Nucleus accumbens (tissue), 56 donors: ENCODE data around the gene PDE6H.

Experiments
- DNase-seq, 56 donors: peaks; one replicate each; lab custom pipeline; 2025; lab: John Stamatoyannopoulos, UW

Gene PDE6H

GRCh38 chr12:14950982-14951746, 21.7 kb upstream of the PDE6H start:
- DNase-seq = no peak

- no peak for DNase-seq
Measured at GRCh38 chr12:14951851-14952250, 21.0 kb upstream of the PDE6H start.

GRCh38 chr12:14952299-14952921, 20.4 kb upstream of the PDE6H start:
- no peak for DNase-seq

- no peak for DNase-seq
Measured at GRCh38 chr12:14953752-14954151, 19.1 kb upstream of the PDE6H start.

- DNase-seq = no peak
Measured at GRCh38 chr12:14954269-14954668, 18.6 kb upstream of the PDE6H start.

- DNase-seq = peak in 6 of 56 donors; percentile 5 to 33 (median 19)
Measured at GRCh38 chr12:14956024-14956891, 16.6 kb upstream of the PDE6H start.

- no peak for DNase-seq
Measured at GRCh38 chr12:14956905-14957304, 15.9 kb upstream of the PDE6H start.

GRCh38 chr12:14957551-14958168, 15.2 kb upstream of the PDE6H start:
- DNase-seq = no peak

- DNase-seq = no peak
Measured at GRCh38 chr12:14958361-14959125, 14.3 kb upstream of the PDE6H start.

- no peak for DNase-seq
Measured at GRCh38 chr12:14959126-14959440, 13.8 kb upstream of the PDE6H start.

GRCh38 chr12:14959463-14959862, 13.4 kb upstream of the PDE6H start:
- DNase-seq = no peak

GRCh38 chr12:14959916-14960496, 12.8 kb upstream of the PDE6H start:
- no peak for DNase-seq

GRCh38 chr12:14960548-14961465, 12.0 kb upstream of the PDE6H start:
- peak in 2 of 56 donors; percentile 7 to 9 for DNase-seq

GRCh38 chr12:14961466-14962152, 11.2 kb upstream of the PDE6H start, which contains the start of gene ARHGDIB:
ARHGDIB (minus strand) TSS chr12:14961601; CDS start chr12:14950712, 10,889 bp downstream.
- DNase-seq = no peak

GRCh38 chr12:14962153-14962539, 10.7 kb upstream of the PDE6H start:
- no peak for DNase-seq

- DNase-seq = no peak
Measured at GRCh38 chr12:14962797-14963196, 10.0 kb upstream of the PDE6H start.

- no peak for DNase-seq
Measured at GRCh38 chr12:14963520-14963919, 9.3 kb upstream of the PDE6H start.

- no peak for DNase-seq
Measured at GRCh38 chr12:14964406-14964805, 8.4 kb upstream of the PDE6H start.
